Measurements from ENCODE around the gene KCNA10.
"Not testable (repeated sequence)": the region's sequence is repeated elsewhere in the genome, so short reads cannot be mapped to it uniquely, and the experiment has no call there.

Gene KCNA10

GRCh38 chr1:110535985-110536384 is 17.0 kb upstream of the KCNA10 start:
- no peak for DNase-seq (ENCODE audit: low read depth in 2 of 2)

GRCh38 chr1:110533230-110533629 is 14.3 kb upstream of the KCNA10 start:
- no peak for DNase-seq (ENCODE audit: low read depth in 2 of 2)

DNA sequence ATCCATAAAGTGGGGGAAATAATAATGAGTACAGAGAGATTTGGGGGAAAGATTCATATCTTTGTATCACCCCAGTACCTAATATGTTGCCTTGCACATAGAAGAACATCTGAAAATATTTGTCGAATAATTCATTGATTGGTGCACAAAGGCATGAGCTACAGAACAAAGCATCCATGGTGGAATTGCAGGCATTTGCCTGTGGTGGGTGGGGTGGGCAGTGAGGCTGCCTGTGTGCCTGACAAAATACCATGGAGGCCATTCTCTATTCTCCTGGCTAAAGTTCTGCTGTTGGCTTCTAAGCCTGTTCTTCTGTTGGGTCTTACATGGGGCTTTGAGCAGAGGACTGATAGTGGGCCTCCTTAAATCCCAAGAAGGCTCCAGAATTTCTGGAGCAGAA is 10.0 kb upstream of the KCNA10 start:
- no peak for DNase-seq (ENCODE audit: low read depth in 2 of 2)

GRCh38 chr1:110526201-110526780 is 7.3 kb upstream of the KCNA10 start:
- DNase-seq (ENCODE audit: low read depth in 2 of 2): no peak

DNA sequence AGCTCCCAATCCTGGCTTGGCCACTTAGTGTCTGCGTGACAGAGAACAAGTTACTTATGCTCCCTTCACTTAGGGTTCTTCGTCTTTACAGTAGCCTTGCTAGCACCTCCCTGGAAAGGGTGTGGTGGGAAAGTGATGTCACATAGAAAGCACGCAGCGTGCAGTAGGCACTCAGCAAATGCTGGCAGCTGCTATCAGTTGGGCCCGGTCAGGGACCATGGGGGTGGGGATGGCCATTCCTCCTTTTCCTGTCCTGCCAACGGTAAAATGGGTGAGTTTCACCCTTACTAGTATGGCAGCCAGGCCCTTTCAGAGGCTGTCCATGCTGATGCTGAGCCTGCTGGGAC is 6.2 kb upstream of the KCNA10 start:
- DNase-seq (ENCODE audit: low read depth in 2 of 2): no peak

DNA sequence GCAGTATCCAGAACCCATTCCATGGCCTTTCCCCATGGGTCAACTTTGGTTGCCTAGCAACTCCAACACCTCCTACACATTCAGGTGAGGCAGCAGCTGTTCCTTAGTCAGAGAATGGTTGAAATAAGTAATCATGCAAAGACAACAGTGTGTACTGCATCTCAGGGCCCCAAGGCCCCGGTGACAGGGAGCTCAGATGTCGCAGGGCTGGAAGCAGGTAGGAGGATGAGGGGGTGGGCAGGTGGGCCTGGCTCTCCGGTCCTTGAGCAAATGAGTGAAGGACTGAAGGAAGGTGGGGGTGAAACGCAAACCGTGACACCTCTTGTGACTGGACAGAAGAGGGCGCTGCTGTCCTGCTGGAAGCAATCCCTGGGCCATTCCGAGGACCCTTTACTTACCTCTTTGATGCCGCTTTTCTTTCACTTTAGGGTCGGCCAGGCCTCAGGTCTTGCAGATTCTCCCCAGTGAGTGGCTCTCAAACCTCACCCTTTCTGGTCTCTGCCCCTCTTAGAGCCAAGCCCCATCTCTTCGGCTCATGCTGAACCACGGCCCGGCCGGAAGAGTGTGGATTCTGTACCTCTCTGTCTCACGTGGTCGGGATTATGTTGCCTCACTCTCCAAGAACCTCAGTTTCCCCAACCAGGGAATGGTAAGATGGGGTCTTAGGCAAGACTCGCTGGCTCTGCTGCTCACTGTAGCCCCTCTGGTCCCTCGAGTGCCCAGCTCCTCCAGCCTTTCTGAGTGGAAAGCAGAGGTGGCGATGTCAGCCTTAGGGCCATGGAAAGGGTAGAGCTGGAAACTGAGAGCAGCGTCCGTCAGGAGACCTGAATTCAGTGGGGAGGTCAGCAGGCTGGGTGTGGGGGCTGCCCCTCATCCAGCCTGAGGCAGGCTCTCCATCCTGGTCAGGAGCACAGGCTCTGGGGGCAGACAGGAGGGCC is 5.6 kb upstream of the KCNA10 start:
- peak; percentile 3 to 7 for DNase-seq (ENCODE audit: low read depth in 2 of 2)

DNA sequence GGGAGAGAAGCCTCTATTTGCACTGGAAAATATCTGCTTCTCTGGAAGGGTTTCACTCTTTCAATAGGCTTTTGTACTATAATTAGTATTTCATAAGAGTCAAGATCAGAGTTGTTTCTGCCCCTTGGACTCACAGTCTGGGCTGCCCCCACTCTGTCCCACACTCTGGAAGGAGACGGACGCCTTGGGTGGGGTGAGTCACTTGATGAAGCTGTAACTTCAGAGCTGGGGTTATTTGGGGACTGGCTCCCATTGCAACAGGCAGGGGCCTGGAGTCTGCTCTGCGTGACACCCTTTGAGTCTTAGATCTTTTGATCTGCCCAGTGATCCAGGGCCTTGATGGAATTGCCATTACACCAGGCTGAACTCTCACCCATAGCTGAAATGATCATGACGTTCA is 4.0 kb upstream of the KCNA10 start:
- no peak for DNase-seq (ENCODE audit: low read depth in 2 of 2)

GRCh38 chr1:110522560-110522959 is 3.6 kb upstream of the KCNA10 start:
- no peak for DNase-seq (ENCODE audit: low read depth in 2 of 2)

DNA sequence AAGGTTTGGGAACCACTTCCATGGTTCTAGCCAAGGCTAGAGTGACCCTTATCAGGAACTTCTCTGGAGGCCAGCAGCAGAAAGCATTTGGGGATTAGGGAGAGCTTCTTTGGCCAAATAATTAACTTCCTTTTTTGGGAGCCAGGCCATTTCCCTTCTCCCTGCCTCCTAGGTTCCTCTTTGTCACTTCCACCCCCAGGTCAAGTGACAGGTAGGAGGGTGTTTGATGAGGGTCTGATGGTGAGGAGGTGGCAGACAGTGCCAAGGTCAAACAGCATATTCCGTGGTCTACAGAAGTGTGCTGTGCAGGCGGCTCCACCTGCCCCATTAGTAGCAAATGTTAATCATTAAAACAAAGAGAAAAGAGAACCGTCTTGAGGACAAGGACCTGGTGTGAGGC is 1.9 kb upstream of the KCNA10 start:
- no peak for DNase-seq (ENCODE audit: low read depth in 2 of 2)

GRCh38 chr1:110515891-110516290 is 3.1 kb downstream of the KCNA10 start:
- DNase-seq (ENCODE audit: low read depth in 2 of 2): no peak

DNA sequence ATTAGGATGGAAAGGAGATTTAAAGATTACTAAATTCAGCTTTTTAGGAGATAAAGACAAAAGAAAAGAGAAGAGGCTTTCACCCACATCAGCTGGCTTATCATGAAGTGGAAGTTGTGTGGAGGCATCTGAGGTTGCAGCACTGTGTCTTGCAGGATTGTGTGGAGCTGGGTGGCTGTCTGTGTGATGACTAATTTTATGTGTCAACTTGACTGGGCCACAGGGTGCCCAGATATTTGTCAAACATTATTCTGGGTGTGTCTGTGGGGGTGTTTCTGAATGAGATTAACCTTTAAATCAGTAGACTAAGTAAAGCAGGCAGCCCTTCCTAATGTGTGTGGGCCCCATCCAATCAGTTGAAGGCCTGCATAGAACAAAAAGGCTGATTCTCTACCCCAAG is 3.9 kb downstream of the KCNA10 start:
- no peak for DNase-seq (ENCODE audit: low read depth in 2 of 2)

- no peak for DNase-seq (ENCODE audit: low read depth in 2 of 2)
These were observed 5.5 kb downstream of the KCNA10 start for GRCh38 chr1:110513511-110513910.

GRCh38 chr1:110511436-110511835 is 7.5 kb downstream of the KCNA10 start:
- no peak for DNase-seq (ENCODE audit: low read depth in 2 of 2)

DNA sequence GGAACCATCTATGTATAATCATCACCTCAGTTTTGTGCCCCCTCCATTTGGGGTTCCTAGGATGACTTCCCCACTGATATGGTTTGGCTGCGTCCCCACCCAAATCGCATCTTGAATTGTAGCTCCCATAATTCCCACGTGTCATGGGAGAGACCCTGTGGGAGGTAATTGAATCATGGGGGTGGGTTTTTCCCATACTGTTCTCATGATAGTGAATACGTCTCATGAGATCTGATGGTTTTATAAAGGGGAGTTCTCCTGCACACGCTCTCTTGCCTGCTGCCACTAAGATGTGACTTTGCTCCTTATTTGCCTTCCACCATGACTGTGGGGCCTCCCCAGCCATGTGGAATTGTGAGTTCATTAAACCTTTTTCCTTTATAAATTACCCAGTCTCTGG is 8.1 kb downstream of the KCNA10 start:
- not testable (repeated sequence) for DNase-seq (ENCODE audit: low read depth in 2 of 2)

DNA sequence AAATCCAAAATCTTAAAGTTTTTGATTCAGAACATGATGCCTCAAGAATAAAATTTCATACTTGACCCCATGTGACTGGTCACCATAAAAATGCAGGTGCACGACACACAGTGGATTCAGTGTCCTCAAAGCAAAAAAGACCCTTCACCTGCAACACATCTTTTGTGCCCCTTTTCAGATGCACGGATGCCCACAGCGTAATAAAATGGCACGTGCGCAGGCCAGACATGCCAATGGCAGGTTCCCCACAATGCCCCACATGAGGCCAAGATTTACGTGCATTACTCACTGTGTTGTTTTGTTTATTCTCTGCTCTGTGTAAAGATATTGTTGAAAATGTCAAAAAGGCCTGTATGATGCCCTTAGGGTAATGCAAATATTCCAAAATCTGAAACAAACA is 9.3 kb downstream of the KCNA10 start:
- DNase-seq (ENCODE audit: low read depth in 2 of 2): no peak

DNA sequence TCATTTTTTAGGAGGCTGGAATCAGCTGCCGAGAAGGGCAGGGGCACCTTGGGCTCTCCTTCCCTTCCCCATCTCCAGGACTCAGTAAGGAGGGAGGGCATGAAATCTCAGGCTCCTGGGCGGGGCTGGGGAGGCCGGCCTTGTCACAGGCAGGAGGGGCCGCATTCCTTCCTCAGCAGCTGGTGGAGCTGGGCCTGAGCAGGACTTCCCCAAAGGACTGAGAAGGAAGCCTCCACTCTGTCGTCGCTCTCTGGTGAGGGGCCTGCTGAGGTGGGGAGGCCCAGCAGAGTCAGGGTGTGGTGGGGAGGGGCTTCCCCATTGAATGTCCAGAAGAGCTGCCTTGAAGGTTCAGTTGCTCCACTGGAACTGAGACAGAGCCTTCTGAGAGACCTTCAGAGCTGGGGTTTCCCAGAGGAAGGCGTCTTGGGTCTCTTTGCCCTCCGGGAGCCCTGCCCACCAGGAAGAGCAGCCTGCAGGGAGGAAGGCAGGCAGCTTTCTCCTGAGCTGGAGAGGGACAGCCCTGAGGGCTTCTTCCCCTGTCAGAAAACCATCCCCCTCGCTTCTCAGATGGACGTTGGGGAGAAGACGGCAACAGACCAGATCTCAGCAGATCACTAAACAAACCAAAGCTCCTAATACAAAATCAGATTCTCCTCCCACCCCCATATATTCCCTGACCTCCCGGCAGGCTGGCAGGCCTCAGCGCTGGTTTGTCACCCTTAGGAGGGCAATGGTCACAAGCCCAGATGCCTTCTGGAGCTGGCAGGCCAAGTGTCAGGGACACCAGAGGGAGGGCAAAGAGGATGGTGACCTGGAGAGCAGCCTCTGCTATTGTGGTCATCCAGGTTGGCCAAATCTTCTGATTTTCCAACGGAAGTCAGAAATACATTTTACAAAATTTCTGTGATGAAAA is 10.7 kb downstream of the KCNA10 start:
- no peak for DNase-seq (ENCODE audit: low read depth in 2 of 2)

GRCh38 chr1:110506541-110506940 is 12.4 kb downstream of the KCNA10 start:
- DNase-seq (ENCODE audit: low read depth in 2 of 2): no peak

DNA sequence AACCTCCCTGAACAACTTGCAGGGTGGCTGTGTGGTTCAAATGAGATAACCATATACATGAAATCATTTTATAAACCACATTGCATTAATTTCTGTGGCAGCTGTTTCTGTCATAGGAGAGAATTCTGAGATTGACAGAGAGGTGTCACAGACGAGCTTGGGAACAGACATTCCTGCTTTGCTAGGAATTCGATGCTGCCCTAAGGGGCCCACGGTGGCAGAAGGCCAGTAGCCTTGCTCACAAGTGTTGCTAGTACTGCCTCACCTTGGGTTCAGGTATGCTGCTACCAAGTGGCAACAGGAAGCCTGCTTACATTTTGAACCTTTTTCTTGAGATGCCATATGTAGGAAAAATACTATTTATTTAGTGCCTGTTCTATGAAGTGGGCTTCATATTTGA is 13.4 kb downstream of the KCNA10 start:
- DNase-seq (ENCODE audit: low read depth in 2 of 2): no peak

DNA sequence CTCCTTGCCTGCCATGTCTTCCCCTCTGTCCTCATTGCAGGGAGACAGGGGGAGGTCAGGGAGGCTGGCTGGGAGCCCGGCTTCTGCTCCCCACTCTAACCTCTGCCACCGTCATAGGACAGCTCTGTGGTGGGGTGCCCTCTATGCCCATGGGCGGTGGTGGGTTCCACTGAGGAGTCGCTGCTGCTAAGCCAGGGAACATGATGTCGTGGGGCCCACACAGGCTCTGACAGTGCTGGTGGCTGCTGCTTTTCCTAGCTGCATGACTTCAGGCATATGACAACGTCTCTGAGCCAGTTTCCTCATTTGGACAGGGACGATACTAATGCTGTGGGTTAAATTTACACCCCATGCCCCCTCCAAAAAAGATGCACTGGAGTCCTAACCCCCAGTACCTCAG is 14.7 kb downstream of the KCNA10 start:
- no peak for DNase-seq (ENCODE audit: low read depth in 2 of 2)

GRCh38 chr1:110503471-110503870 is 15.5 kb downstream of the KCNA10 start:
- DNase-seq (ENCODE audit: low read depth in 2 of 2): no peak

GRCh38 chr1:110502402-110503151 is 16.4 kb downstream of the KCNA10 start:
- no peak for DNase-seq (ENCODE audit: low read depth in 2 of 2)

All from stimulated activated CD8-positive, alpha-beta memory T cell treated with anti-CD3 and anti-CD28 coated beads, Interleukin-7, amount 100 ng/mL, for 4 hours (primary cell).